GM19023 (cell line): ENCODE measurements around the gene ZNF775.

ENCODE experiments used
- ATAC-seq: cut with Tn5 transposase; IDR thresholded peaks from one replicate; pipeline ENCODE4 v1.9.1; 2021; ENCODE audit warnings: mild to moderate bottlenecking, moderate library complexity; ENCODE audit not compliant: unreplicated experiment

The ZNF775 gene

GRCh38 chr7:150378853-150379440 lies at the start of gene ZNF775:
ZNF775 (plus strand) TSS chr7:150379330; CDS start chr7:150388471, 9,141 bp downstream.
- ATAC-seq, result peak; percentile 72

- no peak for ATAC-seq
Measured at GRCh38 chr7:150329331-150330120, 49.6 kb upstream of the ZNF775 start.

GRCh38 chr7:150330211-150330885 lies 48.8 kb upstream of the ZNF775 start:
- no peak for ATAC-seq

GRCh38 chr7:150332852-150333635 lies 46.1 kb upstream of the ZNF775 start:
- ATAC-seq, result no peak

- ATAC-seq, result no peak
Measured at GRCh38 chr7:150333659-150334058, 45.5 kb upstream of the ZNF775 start.

GRCh38 chr7:150334108-150334507 lies 45.0 kb upstream of the ZNF775 start:
- no peak for ATAC-seq

GRCh38 chr7:150335108-150335773 lies 43.9 kb upstream of the ZNF775 start:
- no peak for ATAC-seq

- no peak for ATAC-seq
Measured at GRCh38 chr7:150335774-150336112, 43.4 kb upstream of the ZNF775 start.

- no peak for ATAC-seq
Measured at GRCh38 chr7:150336746-150337145, 42.4 kb upstream of the ZNF775 start.

GRCh38 chr7:150337179-150337578 lies 42.0 kb upstream of the ZNF775 start:
- no peak for ATAC-seq

GRCh38 chr7:150337659-150338081 lies 41.5 kb upstream of the ZNF775 start:
- ATAC-seq, result no peak

GRCh38 chr7:150338166-150338829 lies 40.8 kb upstream of the ZNF775 start:
- no peak for ATAC-seq

GRCh38 chr7:150339409-150339809 lies 39.7 kb upstream of the ZNF775 start:
- no peak for ATAC-seq

GRCh38 chr7:150340024-150340749 lies 38.9 kb upstream of the ZNF775 start:
- no peak for ATAC-seq

GRCh38 chr7:150340875-150341262 lies 38.3 kb upstream of the ZNF775 start:
- ATAC-seq, result no peak

- no peak for ATAC-seq
Measured at GRCh38 chr7:150341263-150342120, 37.6 kb upstream of the ZNF775 start, which contains the start of gene RARRES2. RARRES2 (minus strand) TSS chr7:150341629; CDS start chr7:150340609, 1,020 bp downstream.

- no peak for ATAC-seq
Measured at GRCh38 chr7:150342121-150342408, 37.1 kb upstream of the ZNF775 start.

GRCh38 chr7:150343225-150343624 lies 35.9 kb upstream of the ZNF775 start:
- ATAC-seq, result no peak

- no peak for ATAC-seq
Measured at GRCh38 chr7:150344299-150344698, 34.8 kb upstream of the ZNF775 start.
